Activated CD8-positive, alpha-beta T cell treated with anti-CD3 and anti-CD28 coated beads for 36 hours (primary cell): ENCODE measurements around the gene TELO2. TPM values are rescaled to one million over a fixed set of nuclear protein-coding genes. Genes with fewer than 3 reads are reported as not detected.

Experiments used
- ATAC-seq: fragments of 200-7000 bp; cut with Tn5 transposase; one replicate; pipeline ENCODE4 v1.10.0; 2021; ENCODE audit warnings: mild to moderate bottlenecking, moderate library complexity
- CTCF ChIA-PET: fragments of 350-600 bp; sonication (Branson Sonifier 250); formaldehyde crosslinking; loops from one replicate; lab custom pipeline; 2021; ENCODE audit warnings: antibody characterized with exemption; lab: Charles Lee
- POLR2A ChIA-PET: fragments of 350-600 bp; sonication (Branson Sonifier 250); formaldehyde crosslinking; loops from one replicate; lab custom pipeline; 2021; ENCODE audit warnings: antibody characterized with exemption; lab: Charles Lee
- DNase-seq: peaks from one replicate; pipeline ENCODE4 v3.0.0-alpha.2; 2020
- H3K27ac Mint-ChIP-seq: one replicate; pipeline ENCODE4 v1.8.0; 2021; ENCODE audit warnings: mild to moderate bottlenecking, mixed read lengths
- H3K27me3 Mint-ChIP-seq: one replicate; pipeline ENCODE4 v1.8.0; 2021; ENCODE audit warnings: mixed read lengths
- H3K36me3 Mint-ChIP-seq: one replicate; pipeline ENCODE4 v1.8.0; 2021; ENCODE audit warnings: low read depth, mixed read lengths
- H3K4me1 Mint-ChIP-seq: one replicate; pipeline ENCODE4 v1.8.0; 2021; ENCODE audit warnings: low read depth, mixed read lengths
- H3K4me3 Mint-ChIP-seq: one replicate; pipeline ENCODE4 v1.8.0; 2021; ENCODE audit warnings: mild to moderate bottlenecking, moderate library complexity, mixed read lengths
- H3K9me3 Mint-ChIP-seq: one replicate; pipeline ENCODE4 v1.8.0; 2021; ENCODE audit warnings: mixed read lengths
- CTCF ChIP-seq: fragments of 200-600 bp; IDR thresholded peaks from one replicate; pipeline ENCODE4 v1.8.0; 2022; ENCODE audit warnings: antibody characterized with exemption, mild to moderate bottlenecking
- intact Hi-C: fragments of 100-400 bp; cut with micrococcal nuclease; formaldehyde crosslinking; loops from one replicate; pipeline ENCODE4 v1.10.0; 2022
- total RNA-seq, 2 experiments: library from RNA; stranded (reverse); gene quantifications; one replicate each; pipeline ENCODE4 v1.2.3, GENCODE V29; 2021

TELO2 gene
- total RNA-seq, 2 experiments from 2014 or later = 59.1 to 62.1 TPM

DNA sequence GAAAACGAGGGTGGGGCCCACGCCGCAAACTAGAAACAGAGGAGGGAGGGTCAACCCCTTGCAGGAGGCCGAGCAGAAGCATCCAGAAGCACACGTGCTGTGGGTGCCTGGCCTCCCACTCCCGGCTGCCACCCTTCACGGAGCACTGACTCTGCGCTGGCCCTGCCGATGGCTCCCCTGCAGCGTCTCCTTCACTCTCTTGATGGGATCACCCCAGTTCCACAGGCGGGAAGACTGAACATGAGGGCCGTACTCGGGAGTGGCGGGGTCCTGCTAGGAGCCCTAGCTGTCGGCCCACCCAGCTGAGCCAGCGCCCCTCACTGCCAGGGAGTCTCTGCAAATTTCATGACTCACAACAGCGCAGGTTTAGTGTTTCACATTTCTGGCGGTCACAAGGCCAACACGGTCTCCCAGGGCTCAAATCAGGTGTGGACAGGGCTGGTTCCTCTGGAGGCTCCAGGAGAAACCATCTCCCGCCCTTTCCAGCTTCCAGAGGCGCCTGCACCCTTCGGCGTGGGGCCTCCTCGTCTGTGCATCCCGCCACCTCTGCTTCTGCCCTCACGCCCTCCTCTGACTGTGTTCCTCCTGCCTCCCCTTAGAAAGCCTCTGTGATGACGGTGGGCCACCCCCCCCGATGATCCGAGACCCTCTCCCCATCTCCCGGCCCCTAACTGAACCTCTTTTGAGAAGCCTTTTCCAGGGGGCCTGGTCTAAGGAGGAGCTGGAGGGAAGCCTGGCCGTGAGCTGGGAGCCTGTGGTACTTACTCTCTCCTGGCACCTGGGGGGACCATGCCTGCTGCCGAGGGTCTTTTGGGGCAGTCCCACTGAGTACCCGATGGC, 6.4 kb upstream of the TELO2 start:
- Mint-ChIP-seq H3K4me3 (no peak overlapping the region), H3K9me3 (no peaks in the 10 kb centered on the region), H3K27me3 (no peaks in the 10 kb centered on the region), H3K27ac (no peak overlapping the region), H3K4me1 (no peaks in the 10 kb centered on the region), H3K36me3 (no peaks in the 10 kb centered on the region)
- ChIA-PET POLR2A (no interaction called here), CTCF (no interaction called here)
- intact Hi-C loops = no loop called here
- TF ChIP-seq CTCF = no peak
- DNase-seq (no peak), ATAC-seq (no peak)

- intact Hi-C loops = no loop called here
- POLR2A ChIA-PET = no interaction called here
- H3K27ac Mint-ChIP-seq = no peak overlapping the region
- CTCF ChIA-PET = no interaction called here
- TF ChIP-seq CTCF = no peak
- ATAC-seq (no peak), DNase-seq (no peak)
- H3K36me3 Mint-ChIP-seq = no peaks in the 10 kb centered on the region
- H3K4me1 Mint-ChIP-seq = peaks cover 3% of the 10 kb centered on the region
- no peaks in the 10 kb centered on the region for H3K27me3 Mint-ChIP-seq
- H3K9me3 Mint-ChIP-seq = no peaks in the 10 kb centered on the region
- no peak overlapping the region for H3K4me3 Mint-ChIP-seq
Observed at GRCh38 chr16:1487395-1488053, 5.6 kb upstream of the TELO2 start.

DNA sequence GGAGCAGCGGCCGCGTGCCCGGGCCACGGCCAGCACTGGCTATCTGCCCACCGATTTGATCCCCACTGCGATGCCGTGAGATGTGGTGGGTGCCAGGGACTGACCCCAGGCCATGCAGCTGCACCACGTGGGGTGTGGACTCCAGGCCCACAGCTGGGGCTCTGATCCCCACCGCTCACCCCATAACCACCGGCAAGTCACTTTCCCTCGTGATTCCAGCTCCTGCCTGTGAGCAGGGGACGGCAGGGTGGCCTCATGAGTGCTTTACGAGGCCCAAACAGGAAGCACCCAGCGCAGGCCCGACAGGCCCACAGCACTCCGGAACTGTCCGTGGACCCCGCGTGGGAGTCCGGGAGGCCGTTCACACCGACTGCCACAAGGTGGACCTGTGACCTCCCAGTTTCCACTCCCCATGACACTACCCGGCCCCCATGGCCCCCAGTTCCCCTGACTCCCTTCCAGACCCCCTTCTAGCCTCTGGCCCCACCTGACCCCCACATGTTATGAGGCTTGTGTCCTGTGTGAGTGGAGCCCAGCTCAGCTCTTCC, 5.0 kb upstream of the TELO2 start:
- no peak overlapping the region for H3K4me3 Mint-ChIP-seq
- no peaks in the 10 kb centered on the region for H3K36me3 Mint-ChIP-seq
- TF ChIP-seq CTCF = no peak
- POLR2A ChIA-PET = no interaction called here
- no peaks in the 10 kb centered on the region for H3K9me3 Mint-ChIP-seq
- no peak overlapping the region for H3K27ac Mint-ChIP-seq
- peaks cover 8% of the 10 kb centered on the region for H3K4me1 Mint-ChIP-seq
- ATAC-seq (no peak), DNase-seq (no peak)
- no peaks in the 10 kb centered on the region for H3K27me3 Mint-ChIP-seq
- intact Hi-C loops = no loop called here
- CTCF ChIA-PET = no interaction called here

DNA sequence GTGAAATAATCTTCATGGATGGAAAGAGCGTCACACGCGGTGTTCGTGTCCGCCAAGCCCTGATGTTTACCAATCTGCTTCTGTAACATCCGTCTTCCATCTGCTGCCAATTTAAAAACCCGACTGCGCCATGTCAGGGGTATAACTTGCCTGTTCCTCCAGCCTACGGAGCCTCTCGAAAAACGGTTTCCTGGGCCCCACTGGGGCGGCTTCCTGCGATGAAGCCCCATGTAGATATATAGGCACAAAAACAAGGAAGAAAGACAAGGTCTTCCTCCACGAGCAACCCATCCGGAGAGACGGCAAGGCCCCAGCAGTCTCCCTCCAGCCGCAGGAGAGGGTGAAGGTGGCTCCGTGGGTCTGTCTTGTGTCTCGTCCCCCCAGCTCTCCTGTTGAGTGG, 4.5 kb upstream of the TELO2 start, which contains the start of gene PTX4:
Gene PTX4 (minus strand): TSS at position 326 of the 400 bp plus-strand sequence. CDS start 35 bp downstream, at position 291.
- no peak within 1 kb of the TSS for H3K27ac Mint-ChIP-seq
- no peaks in the 10 kb centered on the region for H3K27me3 Mint-ChIP-seq
- ATAC-seq (no peak), DNase-seq (no peak)
- ChIA-PET POLR2A (no interaction called here), CTCF (no interaction called here)
- intact Hi-C loops = no loop called here
- H3K9me3 Mint-ChIP-seq = no peaks in the 10 kb centered on the region
- TF ChIP-seq CTCF = no peak
- H3K4me1 Mint-ChIP-seq = peaks cover 8% of the 10 kb centered on the region
- H3K36me3 Mint-ChIP-seq = no peaks in the 10 kb centered on the region
- no peak within 1 kb of the TSS for H3K4me3 Mint-ChIP-seq

GRCh38 chr16:1489077-1489476, 4.1 kb upstream of the TELO2 start:
- CTCF ChIA-PET = no interaction called here
- POLR2A ChIA-PET = no interaction called here
- ATAC-seq (no peak), DNase-seq (no peak)
- intact Hi-C loops = no loop called here
- Mint-ChIP-seq H3K4me3 (no peak overlapping the region), H3K27me3 (no peaks in the 10 kb centered on the region), H3K4me1 (peaks cover 8% of the 10 kb centered on the region), H3K9me3 (no peaks in the 10 kb centered on the region), H3K27ac (no peak overlapping the region), H3K36me3 (no peaks in the 10 kb centered on the region)
- TF ChIP-seq CTCF = no peak
